Skeletal muscle tissue (tissue), 5 donors: ENCODE results near the gene PHACTR2. TPM values are rescaled to one million over a fixed set of nuclear protein-coding genes. Genes with fewer than 3 reads are reported as not detected.

Source experiments
- H3K27ac ChIP-seq: one replicate; pipeline ENCODE4 v1.7.0; 2013; ENCODE audit warnings: mild to moderate bottlenecking, low read depth, low read length, inconsistent platforms
- H3K27me3 ChIP-seq, 3 donors: one replicate each; pipeline ENCODE4 v1.7.0; 2013; ENCODE audit warnings: low read length in 3 of 3; ENCODE audit not compliant: control insufficient read depth in 3 of 3, insufficient read depth in 3 of 3
- H3K36me3 ChIP-seq, 3 donors: one replicate each; pipeline ENCODE4 v1.7.0; 2013; ENCODE audit warnings: low read length in 3 of 3; ENCODE audit not compliant: control insufficient read depth in 3 of 3, insufficient read depth in 3 of 3
- H3K4me1 ChIP-seq, 3 donors: one replicate each; pipeline ENCODE4 v1.7.0; 2013; ENCODE audit warnings: low read length in 3 of 3, mild to moderate bottlenecking in 3 of 3; ENCODE audit not compliant: control insufficient read depth in 3 of 3, insufficient read depth in 3 of 3
- H3K4me3 ChIP-seq, 3 donors: one replicate each; pipeline ENCODE4 v1.7.0; 2013; ENCODE audit warnings: low read length in 3 of 3
- H3K9ac ChIP-seq, 3 donors: one replicate each; pipeline ENCODE4 v1.7.0; 2013; ENCODE audit warnings: low read length in 3 of 3, mild to moderate bottlenecking in 3 of 3, moderate library complexity in 2 of 3, low read depth in 1 of 3
- H3K9me3 ChIP-seq, 3 donors: one replicate each; pipeline ENCODE4 v1.7.0; 2013; ENCODE audit warnings: low read length in 3 of 3; ENCODE audit not compliant: control insufficient read depth in 3 of 3
- small RNA-seq: library from RNA; depleted of rRNA; stranded (forward); fragments of <200 nt; gene quantifications from one replicate; pipeline ENCODE3, GENCODE V24; 2014
- total RNA-seq: library from RNA; depleted of rRNA; stranded (reverse); fragments of >200 nt; gene quantifications from one replicate; pipeline ENCODE4 v1.2.3, GENCODE V29; 2014
- donor health status: Osteomylitis.

PHACTR2 gene
- total RNA-seq, 1 donor from 2014 or later = 38.1 TPM

DNA sequence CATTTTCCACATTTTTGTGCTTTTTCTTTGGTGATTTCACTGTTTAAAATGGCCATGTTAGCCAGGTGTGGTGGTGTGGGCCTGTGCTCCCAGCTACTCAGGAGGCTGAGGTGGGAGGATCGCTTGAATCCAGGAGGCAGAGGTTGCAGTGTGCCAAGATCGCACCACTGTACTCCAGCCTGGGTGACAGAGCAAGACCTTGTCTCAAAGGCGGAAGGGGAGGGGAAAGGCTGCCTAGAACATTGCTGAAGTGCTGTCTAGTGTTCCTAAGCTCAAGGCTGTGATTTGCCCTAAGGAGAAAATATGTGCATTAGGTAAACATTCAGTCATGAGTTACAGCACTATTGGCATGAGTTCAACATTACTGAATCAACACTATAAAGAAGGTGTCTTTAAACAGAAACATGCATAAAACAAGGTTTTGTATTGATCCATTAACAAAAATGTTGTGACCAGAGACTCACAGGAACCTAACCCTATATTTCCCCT lies 200.6 kb downstream of the PHACTR2 start:
- peaks cover 0 to 5% (median 3%) of the 10 kb centered on the region in 3 donors for H3K9me3 ChIP-seq
- H3K36me3 ChIP-seq = no peaks in the 10 kb centered on the region
- H3K4me1 ChIP-seq = no peaks in the 10 kb centered on the region
- no peaks in the 10 kb centered on the region for H3K27me3 ChIP-seq
- H3K9ac ChIP-seq = no peak overlapping the region
- no peak overlapping the region for H3K4me3 ChIP-seq
- no peak overlapping the region for H3K27ac ChIP-seq

DNA sequence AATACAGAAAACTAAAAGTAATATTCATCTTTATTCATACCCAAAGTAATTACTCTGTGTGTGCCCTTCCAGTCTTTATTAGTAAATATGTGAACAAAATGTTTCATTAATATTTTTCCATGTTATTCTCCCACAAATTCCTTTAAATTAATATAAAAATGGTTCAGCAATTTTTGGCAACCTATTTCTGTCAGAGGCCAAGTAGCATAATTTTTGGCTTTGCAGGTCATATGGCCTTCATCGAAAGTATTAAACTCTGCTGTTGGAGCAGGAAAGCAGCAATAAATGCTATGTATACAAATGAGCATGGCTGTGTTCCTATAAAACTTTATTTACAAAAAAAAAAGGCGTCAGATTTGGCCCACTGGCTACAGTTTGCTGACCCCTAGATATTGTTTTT lies 202.6 kb downstream of the PHACTR2 start:
- Histone ChIP-seq H3K4me1 (no peaks in the 10 kb centered on the region), H3K27me3 (no peaks in the 10 kb centered on the region), H3K9me3 (peaks cover 0 to 5% (median 3%) of the 10 kb centered on the region in 3 donors), H3K9ac (no peak overlapping the region), H3K27ac (no peak overlapping the region), H3K36me3 (no peaks in the 10 kb centered on the region), H3K4me3 (no peak overlapping the region)

Small RNA genes lying within 50 kb of the gene (small RNA-seq; reads per million reads assigned to genes)
- not detected for gene ZC2HC1B

Other genes with a start within 250 kb of the PHACTR2 start
- gene ADAT2, start 227.3 kb upstream of the PHACTR2 start, total RNA-seq = 5.7 TPM
- gene PEX3, start 227.2 kb upstream of the PHACTR2 start, total RNA-seq = 15.7 TPM
- gene FUCA2, start 166.2 kb upstream of the PHACTR2 start, total RNA-seq = 19.3 TPM
- 19.8 TPM for gene LTV1, start 165.4 kb downstream of the PHACTR2 start, total RNA-seq
- not detected for gene ZC2HC1B, start 186.5 kb downstream of the PHACTR2 start, total RNA-seq